C4-2B (cell line): Measurements from ENCODE around the gene CPSF7.

Experiments
- CTCF ChIP-seq: fragments of 450-650 bp; conservative IDR thresholded peaks from 2 replicates; pipeline ENCODE4 v1.5.1; 2017; ENCODE audit warnings: mild to moderate bottlenecking
- ZFX ChIP-seq: fragments of 450-650 bp; IDR thresholded peaks from 2 replicates; pipeline ENCODE4 v1.6.1; 2017

DNA sequence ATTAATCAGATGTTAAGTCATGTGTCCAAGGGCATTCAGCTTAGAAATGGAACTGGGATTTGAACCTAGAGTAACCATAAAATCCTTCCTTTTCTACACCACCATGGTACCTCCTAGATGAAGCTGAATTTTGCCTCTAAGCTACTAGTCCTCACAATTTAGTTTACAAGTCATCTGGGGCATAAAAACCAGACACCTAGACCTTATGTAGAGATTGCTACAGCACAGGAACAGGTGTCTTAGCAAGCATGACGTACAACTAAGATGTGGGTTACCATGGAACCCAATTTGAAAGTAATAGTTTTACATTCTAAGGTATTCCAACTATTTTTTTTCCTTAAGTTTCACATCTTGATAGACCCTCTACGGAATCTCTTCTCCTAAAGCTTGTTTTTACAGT, 28.2 kb downstream of the CPSF7 start:
- TF ChIP-seq CTCF (no peak), ZFX (no peak)
